Measurements from ENCODE around the gene JAZF1.

The JAZF1 gene

DNA sequence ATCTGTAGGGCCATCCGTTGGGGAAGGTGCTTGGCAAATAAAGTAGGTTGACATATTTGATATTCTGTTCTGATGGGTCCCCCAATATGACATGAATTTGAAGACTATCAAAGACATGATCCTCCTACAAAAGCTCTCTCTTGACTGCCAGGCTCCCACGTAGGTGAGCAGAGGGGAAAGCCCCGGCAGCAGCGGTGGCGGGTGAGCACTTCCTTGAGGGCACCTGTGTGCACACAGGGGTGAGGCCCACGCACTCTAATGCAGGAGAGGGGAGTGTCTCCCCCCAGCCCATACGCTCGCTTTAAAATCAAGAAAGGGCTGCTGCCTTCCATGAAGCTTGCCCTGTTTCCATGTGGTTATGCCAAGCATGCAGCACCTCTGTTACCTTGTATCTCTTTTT, 340.3 kb downstream of the JAZF1 start:
- DNase-seq (ENCODE audit: low read depth): no peak

GRCh38 chr7:27839099-27839498, 341.5 kb downstream of the JAZF1 start:
- no peak for DNase-seq (ENCODE audit: low read depth)

GRCh38 chr7:27836536-27836935, 344.1 kb downstream of the JAZF1 start:
- DNase-seq (ENCODE audit: low read depth): no peak

DNA sequence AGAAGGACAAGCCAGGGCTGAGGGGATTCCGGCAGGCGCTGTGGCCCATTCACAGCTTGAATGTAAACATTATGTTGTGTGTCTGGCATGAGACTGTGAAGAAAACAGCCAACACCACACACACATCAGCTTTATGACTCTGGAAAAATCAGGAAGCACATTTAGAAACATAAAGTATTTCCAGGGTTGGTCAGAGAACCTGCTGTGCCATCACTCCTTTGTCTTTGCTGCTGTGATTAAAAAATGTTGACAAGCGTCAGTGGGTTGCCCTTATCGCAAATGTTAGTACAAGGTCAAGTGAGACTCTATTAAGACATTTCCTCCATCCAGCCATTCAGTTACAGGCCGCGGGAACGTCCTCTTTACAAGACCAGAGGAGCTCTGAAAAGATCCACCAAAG, 345.2 kb downstream of the JAZF1 start:
- DNase-seq (ENCODE audit: low read depth): no peak

DNA sequence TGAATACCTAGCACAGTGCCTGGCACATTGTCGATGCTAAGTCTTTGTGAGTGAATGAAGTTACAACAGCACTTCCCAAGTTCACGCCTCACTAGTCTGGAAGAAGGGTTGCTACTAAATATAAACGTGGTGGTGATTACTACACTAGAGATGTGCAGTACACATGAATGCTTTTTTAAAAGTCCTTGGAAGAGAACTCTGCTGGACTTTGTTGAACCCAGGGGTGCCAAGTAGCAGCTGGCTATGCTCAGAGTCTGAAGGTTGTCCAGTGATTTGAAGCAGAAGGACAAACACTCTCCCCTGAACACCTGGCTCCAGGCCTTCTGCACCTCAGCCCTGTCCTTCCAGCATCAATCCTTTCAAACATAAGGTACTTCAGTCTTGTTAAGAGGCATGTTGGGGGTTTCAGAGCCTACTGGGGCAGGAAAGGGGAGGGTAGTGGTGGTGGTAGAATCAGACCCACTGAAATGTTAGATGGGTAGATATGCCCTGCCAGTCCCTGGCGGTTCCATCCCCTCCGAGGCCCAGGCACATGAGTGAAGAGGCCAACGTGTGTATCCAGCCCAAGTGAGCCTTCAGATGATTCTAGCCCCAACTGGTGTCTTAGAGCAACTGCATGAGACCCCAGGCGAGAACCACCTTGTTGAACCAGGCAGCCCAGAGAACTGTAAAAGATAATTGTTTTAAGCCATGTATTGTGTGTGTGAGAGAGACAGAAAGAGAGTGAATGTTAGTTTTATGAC, 346.2 kb downstream of the JAZF1 start:
- DNase-seq (ENCODE audit: low read depth): no peak

- no peak for DNase-seq (ENCODE audit: low read depth)
Observed at GRCh38 chr7:27826357-27826756, 354.2 kb downstream of the JAZF1 start.

DNA sequence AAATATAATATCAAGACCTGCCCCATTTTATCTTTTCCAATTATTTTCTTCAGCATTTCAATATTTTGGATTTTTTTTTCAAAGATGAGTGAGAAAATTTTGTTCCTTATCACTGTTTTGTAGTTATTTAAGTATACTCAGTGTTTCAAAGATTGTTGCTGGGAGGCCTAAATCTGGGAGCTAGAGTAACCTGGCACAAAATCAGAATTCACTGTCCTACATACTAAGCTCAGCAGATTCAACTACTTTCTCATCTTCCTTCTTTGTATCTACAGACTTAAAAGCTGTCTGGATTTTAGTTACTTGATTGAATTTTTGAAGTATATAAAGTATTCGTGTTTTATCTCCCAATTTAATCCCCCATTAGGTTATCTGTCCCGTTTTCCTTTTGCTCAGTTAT, 354.7 kb downstream of the JAZF1 start:
- no peak for DNase-seq (ENCODE audit: low read depth)

GRCh38 chr7:27822245-27822644, 358.4 kb downstream of the JAZF1 start:
- DNase-seq (ENCODE audit: low read depth): no peak

- DNase-seq (ENCODE audit: low read depth): no peak
Observed at GRCh38 chr7:27812706-27813105, 367.9 kb downstream of the JAZF1 start.

GRCh38 chr7:27810186-27810585, 370.4 kb downstream of the JAZF1 start:
- no peak for DNase-seq (ENCODE audit: low read depth)

DNA sequence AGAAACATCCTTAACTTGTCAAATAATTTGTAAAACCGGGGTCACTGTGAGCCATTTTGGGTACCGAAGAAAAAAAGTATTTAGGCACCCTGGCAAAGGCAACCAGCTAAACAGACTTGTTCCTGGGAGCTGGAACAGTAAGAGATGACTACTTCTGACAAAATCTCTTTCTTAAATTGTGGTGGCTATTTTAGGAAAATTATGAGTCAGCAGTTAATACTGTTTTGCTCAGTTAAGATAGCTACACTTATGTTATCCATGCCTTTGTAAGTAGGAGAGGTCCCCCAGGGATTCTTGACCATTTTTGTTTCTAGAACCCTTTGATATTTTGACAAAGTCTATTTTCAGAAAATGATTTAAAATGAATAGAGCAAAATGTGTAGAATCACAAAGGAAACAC, 372.0 kb downstream of the JAZF1 start:
- DNase-seq (ENCODE audit: low read depth): no peak

- no peak for DNase-seq (ENCODE audit: low read depth)
Observed at GRCh38 chr7:27804139-27804538, 376.5 kb downstream of the JAZF1 start.

GRCh38 chr7:27802999-27803398, 377.6 kb downstream of the JAZF1 start:
- no peak for DNase-seq (ENCODE audit: low read depth)

- DNase-seq (ENCODE audit: low read depth): no peak
Observed at GRCh38 chr7:27799212-27799611, 381.4 kb downstream of the JAZF1 start.

GRCh38 chr7:27795977-27796376, 384.6 kb downstream of the JAZF1 start:
- DNase-seq (ENCODE audit: low read depth): no peak

- no peak for DNase-seq (ENCODE audit: low read depth)
Observed at GRCh38 chr7:27793780-27794179, 386.8 kb downstream of the JAZF1 start.

- no peak for DNase-seq (ENCODE audit: low read depth)
Observed at GRCh38 chr7:27788437-27788836, 392.2 kb downstream of the JAZF1 start.

- DNase-seq (ENCODE audit: low read depth): peak; percentile 66
Observed at GRCh38 chr7:27784399-27785053, 396.1 kb downstream of the JAZF1 start.

GRCh38 chr7:27782849-27783248, 397.7 kb downstream of the JAZF1 start:
- no peak for DNase-seq (ENCODE audit: low read depth)

- no peak for DNase-seq (ENCODE audit: low read depth)
Observed at GRCh38 chr7:27781188-27781587, 399.4 kb downstream of the JAZF1 start.
